SK-N-SH (cell line): Measurements from ENCODE around the gene GALNT4. TPM values are rescaled to one million over a fixed set of nuclear protein-coding genes. Genes with fewer than 3 reads are reported as not detected.
A peak's percentile ranks its signal among the peaks of the same experiment; 100 is the strongest.

Experiments
- CTCF ChIA-PET: fragments of 300-600, 350-600 bp; formaldehyde crosslinking; extraction: SDS; loops from one replicate; lab custom pipeline; 2021; lab: Yijun Ruan, JAX
- POLR2A ChIA-PET: fragments of 350-600 bp; sonication (Branson Sonifier 250); formaldehyde crosslinking; extraction: SDS; loops from one replicate; lab custom pipeline; 2020; ENCODE audit warnings: antibody characterized with exemption, inconsistent platforms; lab: Yijun Ruan, JAX
- DNase-seq: peaks from one replicate; pipeline ENCODE4 v3.0.0; 2012
- H2AFZ ChIP-seq: fragments of 200-600 bp; sonication (generic); 2 replicates; pipeline ENCODE4 v1.8.1; 2016; ENCODE audit warnings: antibody characterized with exemption, mild to moderate bottlenecking, low read depth
- H3F3A ChIP-seq: fragments of 200-600 bp; sonication (generic); replicated peaks from 2 replicates; pipeline ENCODE3; 2016; ENCODE audit warnings: antibody characterized with exemption, mild to moderate bottlenecking; ENCODE audit not compliant: insufficient read depth
- H3K27ac ChIP-seq, 2 experiments: fragments of 200-500 bp in 1 of 2; fragments of 200-600 bp in 1 of 2; sonication (Bioruptor generic) in 1 of 2; sonication (generic), shearing (Covaris generic) in 1 of 2; 2 replicates each; pipeline versions ENCODE4 v1.5.1 to v1.6.1; 2014 to 2016; ENCODE audit warnings: low read depth in 2 of 2, inconsistent platforms in 1 of 2, low read length in 1 of 2, mild to moderate bottlenecking in 1 of 2, mixed read lengths in 1 of 2
- H3K27me3 ChIP-seq: fragments of 200-600 bp; sonication (generic), shearing (Covaris generic); 2 replicates; pipeline ENCODE4 v1.6.1; 2016; ENCODE audit warnings: mixed run types; ENCODE audit not compliant: insufficient read depth
- H3K36me3 ChIP-seq, 2 experiments: fragments of 200-500 bp in 1 of 2; fragments of 200-600 bp in 1 of 2; sonication (Bioruptor generic) in 1 of 2; sonication (generic) in 1 of 2; replicated peaks in 1 of 2; 2 replicates each; pipeline versions ENCODE3 to v1.5.1; 2014 to 2016; ENCODE audit warnings: low read length in 1 of 2, mild to moderate bottlenecking in 1 of 2; ENCODE audit not compliant: insufficient read depth in 2 of 2, control insufficient read depth in 1 of 2
- H3K4me1 ChIP-seq, 2 experiments: fragments of 200-500 bp in 1 of 2; fragments of 200-600 bp in 1 of 2; sonication (Bioruptor generic) in 1 of 2; sonication (generic), shearing (Covaris generic) in 1 of 2; 2 replicates each; pipeline versions ENCODE4 v1.5.1 to v1.6.1; 2014 to 2016; ENCODE audit warnings: low read depth in 1 of 2, low read length in 1 of 2, mixed run types in 1 of 2; ENCODE audit not compliant: insufficient read depth in 2 of 2, control insufficient read depth in 1 of 2
- H3K4me2 ChIP-seq: fragments of 200-600 bp; sonication (generic), shearing (Covaris generic); 2 replicates; pipeline ENCODE4 v1.6.1; 2017; ENCODE audit warnings: mixed run types
- H3K4me3 ChIP-seq, 2 experiments: fragments of 200-500 bp in 1 of 2; fragments of 200-600 bp in 1 of 2; sonication (Bioruptor generic) in 1 of 2; sonication (generic), shearing (Covaris generic) in 1 of 2; 2 replicates each; pipeline versions ENCODE4 v1.5.1 to v1.8.1; 2014 to 2016; ENCODE audit warnings: low read depth in 2 of 2, inconsistent platforms in 1 of 2, low read length in 1 of 2, mild to moderate bottlenecking in 1 of 2, mixed read lengths in 1 of 2, moderate library complexity in 1 of 2
- H3K79me2 ChIP-seq: fragments of 200-600 bp; sonication (generic); 2 replicates; pipeline ENCODE4 v1.8.1; 2017; ENCODE audit warnings: mild to moderate bottlenecking; ENCODE audit not compliant: insufficient read depth
- H3K9ac ChIP-seq: fragments of 200-600 bp; sonication (generic); 2 replicates; pipeline ENCODE4 v1.6.1; 2017; ENCODE audit warnings: mixed run types
- H3K9me2 ChIP-seq: fragments of 200-600 bp; sonication (generic); 2 replicates; pipeline ENCODE4 v1.6.1; 2017; ENCODE audit warnings: mixed run types
- H3K9me3 ChIP-seq: fragments of 200-600 bp; sonication (generic); 2 replicates; pipeline ENCODE4 v1.6.1; 2017; ENCODE audit warnings: mixed run types, mild to moderate bottlenecking, moderate library complexity
- H4K20me1 ChIP-seq: fragments of 200-600 bp; sonication (generic); 2 replicates; pipeline ENCODE4 v1.6.1; 2017; ENCODE audit warnings: mild to moderate bottlenecking, mixed run types; ENCODE audit not compliant: insufficient read depth
- CHD2 ChIP-seq: fragments of 150-350 bp; IDR thresholded peaks from 2 replicates; pipeline ENCODE4 v1.6.1; 2018; ENCODE audit warnings: low read length; ENCODE audit not compliant: partially characterized antibody
- CTCF ChIP-seq: fragments of 200-600 bp; sonication (generic); IDR thresholded peaks from 2 replicates; pipeline ENCODE4 v1.6.1; 2017; ENCODE audit warnings: antibody characterized with exemption, mild to moderate bottlenecking, moderate library complexity
- ELF1 ChIP-seq: IDR thresholded peaks from 2 replicates; pipeline ENCODE4 v1.4.0; 2012
- EP300 ChIP-seq, 2 experiments: IDR thresholded peaks; 2 replicates each; pipeline versions ENCODE4 v1.4.0 to v1.6.1; 2012; ENCODE audit warnings: borderline replicate concordance in 1 of 2, low read depth in 1 of 2, low read length in 1 of 2
- FOXM1 ChIP-seq: IDR thresholded peaks from 2 replicates; pipeline ENCODE4 v1.4.0; 2012; ENCODE audit warnings: low read depth, mild to moderate bottlenecking
- JUND ChIP-seq: IDR thresholded peaks from 2 replicates; pipeline ENCODE4 v1.4.0; 2012
- MEF2A ChIP-seq: IDR thresholded peaks from 2 replicates; pipeline ENCODE4 v1.4.0; 2012; ENCODE audit warnings: low read depth, borderline replicate concordance
- NRF1 ChIP-seq: IDR thresholded peaks from 2 replicates; pipeline ENCODE4 v1.6.1; 2012; ENCODE audit warnings: low read depth, mild to moderate bottlenecking, low read length
- PBX3 ChIP-seq: IDR thresholded peaks from 2 replicates; pipeline ENCODE4; 2012
- POLR2AphosphoS5 ChIP-seq: IDR thresholded peaks from 2 replicates; pipeline ENCODE4 v1.6.1; 2012; ENCODE audit warnings: low read depth, low read length
- RAD21 ChIP-seq: IDR thresholded peaks from 2 replicates; pipeline ENCODE4 v1.6.1; 2012; ENCODE audit warnings: mild to moderate bottlenecking, low read length
- RCOR1 ChIP-seq: fragments of 150-350 bp; IDR thresholded peaks from 2 replicates; pipeline ENCODE4 v1.6.1; 2017; ENCODE audit warnings: antibody characterized with exemption, low read length
- REST ChIP-seq: IDR thresholded peaks from 2 replicates; pipeline ENCODE4 v1.6.1; 2012; ENCODE audit warnings: mild to moderate bottlenecking, low read depth, low read length, moderate library complexity
- SMC3 ChIP-seq: IDR thresholded peaks from 2 replicates; pipeline ENCODE4 v1.6.1; 2012; ENCODE audit warnings: low read depth, low read length, improper control_type of control experiment
- TCF12 ChIP-seq: IDR thresholded peaks from 2 replicates; pipeline ENCODE4 v1.4.0; 2012
- ZBTB33 ChIP-seq: IDR thresholded peaks from 2 replicates; pipeline ENCODE4 v1.4.0; 2012; ENCODE audit warnings: low read depth, borderline replicate concordance
- WGBS: methylation state at CpG from one replicate; pipeline ENCODE4 v1.1.6; 2017; ENCODE audit warnings: low lambda C conversion rate; 5-methylcytosine and 5-hydroxymethylcytosine counted together
- polyA plus RNA-seq, 3 experiments: library from polyadenylated mRNA; depleted of rRNA; stranded (reverse); fragments of >200 nt; gene quantifications; 2 replicates each; pipeline ENCODE4 v1.2.3, GENCODE V29; 2012
- TF ChIP-seq, protein P1 (sequence below): IDR thresholded peaks from 2 replicates; pipeline ENCODE4 v1.4.0; 2012; ENCODE audit warnings: low read depth

Gene GALNT4
- polyA plus RNA-seq, 1 of the 3 experiments (the other 2 are of a cell fraction): 1.1 TPM

DNA sequence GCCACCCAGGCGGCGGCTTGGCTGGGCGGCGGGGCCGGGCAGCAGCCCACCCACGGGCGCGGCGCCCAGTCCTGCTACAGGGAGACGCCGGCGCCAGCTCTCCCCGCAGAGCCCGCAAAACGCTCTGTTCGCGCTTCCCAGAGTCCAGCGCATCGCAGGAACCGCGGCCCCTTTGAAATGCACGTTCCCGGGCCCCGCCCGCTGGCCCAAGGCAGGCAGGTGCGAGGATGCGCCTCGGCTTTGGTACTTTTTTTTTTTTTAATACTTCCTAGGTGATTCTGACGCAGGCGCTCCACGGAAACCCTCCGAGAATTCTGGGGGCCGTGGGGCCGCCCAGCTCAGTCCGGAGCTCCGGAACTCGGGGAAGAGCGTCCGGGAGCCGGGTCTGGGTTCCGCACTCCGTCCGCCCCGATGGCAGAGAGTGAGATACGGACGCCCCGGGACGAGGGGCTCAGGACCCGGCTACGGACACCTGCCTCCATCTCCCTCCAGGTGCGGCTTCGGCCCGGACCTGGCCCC, 768 bp upstream of the GALNT4 start:
- H3K9ac ChIP-seq: peak overlapping the region; percentile 85
- WGBS: 0% methylated on average over 23 of the region's 53 CpGs
- no peaks in the 10 kb centered on the region for H4K20me1 ChIP-seq
- peak overlapping the region; percentile 98 for H2AFZ ChIP-seq
- peaks cover 12 to 15% of the 10 kb centered on the region in 2 experiments for H3K36me3 ChIP-seq
- H3K9me2 ChIP-seq: no peaks in the 10 kb centered on the region
- CTCF ChIA-PET: interaction anchor here (0.8 to 11.5 kb wide), 17 partner anchors 16 to 506 kb away, joined by 3 to 172 read pairs (median 6); no protein-coding TSS in a partner anchor
- H3K27ac ChIP-seq: peak overlapping the region; percentile 81 to 95
- no peaks in the 10 kb centered on the region for H3K27me3 ChIP-seq
- peaks cover 8% of the 10 kb centered on the region for H3F3A ChIP-seq
- H3K4me3 ChIP-seq: peak overlapping the region; percentile 97 to 99
- peak overlapping the region; percentile 96 for H3K4me2 ChIP-seq
- no peaks in the 10 kb centered on the region for H3K9me3 ChIP-seq
- TF ChIP-seq CTCF: no peak
- TF ChIP-seq RAD21: no peak
- no peak for TF ChIP-seq SMC3
- TF ChIP-seq FOXM1: no peak
- no peak for TF ChIP-seq RCOR1
- TF ChIP-seq, protein P1, sequence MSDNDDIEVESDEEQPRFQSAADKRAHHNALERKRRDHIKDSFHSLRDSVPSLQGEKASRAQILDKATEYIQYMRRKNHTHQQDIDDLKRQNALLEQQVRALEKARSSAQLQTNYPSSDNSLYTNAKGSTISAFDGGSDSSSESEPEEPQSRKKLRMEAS: no peak
- H3K4me1 ChIP-seq: peaks cover 12 to 26% of the 10 kb centered on the region in 2 experiments
- POLR2A ChIA-PET: no interaction called here
- peaks cover 50% of the 10 kb centered on the region for H3K79me2 ChIP-seq
- DNase-seq: peak; percentile 73

GRCh38 chr12:89523843-89524540, 604 bp downstream of the GALNT4 start:
- peak overlapping the region; percentile 85 for H3K9ac ChIP-seq
- H3K4me3 ChIP-seq: peak overlapping the region; percentile 97 to 99
- peak overlapping the region; percentile 98 for H2AFZ ChIP-seq
- peak overlapping the region; percentile 96 for H3K4me2 ChIP-seq
- peaks cover 12 to 26% of the 10 kb centered on the region in 2 experiments for H3K4me1 ChIP-seq
- ChIA-PET POLR2A (no interaction called here), CTCF (interaction anchor here (0.8 to 11.5 kb wide), 18 partner anchors 11 to 510 kb away, joined by 3 to 172 read pairs (median 6); partner anchors contain the start of gene DUSP6)
- no peak for DNase-seq
- WGBS: 67% methylated on average over 21 of the region's 21 CpGs
- H3K27me3 ChIP-seq: no peaks in the 10 kb centered on the region
- H3K79me2 ChIP-seq: peaks cover 59% of the 10 kb centered on the region
- no peaks in the 10 kb centered on the region for H3K9me2 ChIP-seq
- no peaks in the 10 kb centered on the region for H3K9me3 ChIP-seq
- H3F3A ChIP-seq: peaks cover 9% of the 10 kb centered on the region
- peaks cover 12 to 15% of the 10 kb centered on the region in 2 experiments for H3K36me3 ChIP-seq
- H3K27ac ChIP-seq: peak overlapping the region in 1 of 2 experiments; percentile 81; a peak in 2 of 4 replicates
- H4K20me1 ChIP-seq: no peaks in the 10 kb centered on the region
- TF ChIP-seq EP300 (IDR thresholded peaks at IDR 0.05; ENCODE audit: borderline replicate concordance in 1 of 2, low read depth in 1 of 2, low read length in 1 of 2) (no peak), RCOR1 (no peak), MEF2A (no peak), ZBTB33 (no peak), TCF12 (no peak), ELF1 (no peak), CHD2 (no peak), SMC3 (no peak), NRF1 (no peak), PBX3 (no peak), JUND (no peak), REST (no peak), POLR2AphosphoS5 (no peak)
- TF ChIP-seq, protein P1: no peak
